Stimulated activated naive CD4-positive, alpha-beta T cell treated with Interleukin-2 at 50 U/mL for 16 hours (primary cell): Measurements from ENCODE around the gene TENT4B.
"Not testable (repeated sequence)": the region's sequence is repeated elsewhere in the genome, so short reads cannot be mapped to it uniquely, and the experiment has no call there.

ENCODE experiments used
- DNase-seq: peaks from one replicate; lab custom pipeline; 2025; lab: John Stamatoyannopoulos, UW

TENT4B gene

GRCh38 chr16:50234771-50235556, 81.9 kb downstream of the TENT4B start:
- no peak for DNase-seq

- DNase-seq = no peak
Measured at GRCh38 chr16:50235581-50235980, 82.5 kb downstream of the TENT4B start.

GRCh38 chr16:50238314-50238713, 85.2 kb downstream of the TENT4B start:
- DNase-seq = no peak

GRCh38 chr16:50238868-50239301, 85.8 kb downstream of the TENT4B start:
- DNase-seq = no peak

- DNase-seq = not testable (repeated sequence)
Measured at GRCh38 chr16:50243024-50243423, 89.9 kb downstream of the TENT4B start.

GRCh38 chr16:50244140-50244503, 91.0 kb downstream of the TENT4B start:
- DNase-seq = no peak

- no peak for DNase-seq
Measured at GRCh38 chr16:50244504-50245416, 91.7 kb downstream of the TENT4B start.

- peak; percentile 67 for DNase-seq
Measured at GRCh38 chr16:50245417-50246298, 92.6 kb downstream of the TENT4B start.

GRCh38 chr16:50246299-50247122, 93.4 kb downstream of the TENT4B start:
- DNase-seq = no peak

- DNase-seq = no peak
Measured at GRCh38 chr16:50247123-50247905, 94.2 kb downstream of the TENT4B start.

- DNase-seq = no peak
Measured at GRCh38 chr16:50247906-50248608, 95.0 kb downstream of the TENT4B start.

- no peak for DNase-seq
Measured at GRCh38 chr16:50248845-50249244, 95.7 kb downstream of the TENT4B start.

GRCh38 chr16:50251375-50252081, 98.4 kb downstream of the TENT4B start:
- no peak for DNase-seq

GRCh38 chr16:50252082-50252611, 99.0 kb downstream of the TENT4B start:
- no peak for DNase-seq

GRCh38 chr16:50252874-50253513, 99.9 kb downstream of the TENT4B start:
- no peak for DNase-seq

GRCh38 chr16:50253514-50253910, 100.4 kb downstream of the TENT4B start:
- DNase-seq = no peak

GRCh38 chr16:50254072-50254471, 101.0 kb downstream of the TENT4B start:
- no peak for DNase-seq

GRCh38 chr16:50255538-50255937, 102.4 kb downstream of the TENT4B start:
- DNase-seq = no peak
